HG03159 (cell line): Measurements from ENCODE around the gene PAPPA2.

Source experiments
- ATAC-seq: cut with Tn5 transposase; IDR thresholded peaks from one replicate; pipeline ENCODE4 v1.9.1; 2021; ENCODE audit warnings: mild to moderate bottlenecking, moderate library complexity; ENCODE audit not compliant: unreplicated experiment

The PAPPA2 gene

DNA sequence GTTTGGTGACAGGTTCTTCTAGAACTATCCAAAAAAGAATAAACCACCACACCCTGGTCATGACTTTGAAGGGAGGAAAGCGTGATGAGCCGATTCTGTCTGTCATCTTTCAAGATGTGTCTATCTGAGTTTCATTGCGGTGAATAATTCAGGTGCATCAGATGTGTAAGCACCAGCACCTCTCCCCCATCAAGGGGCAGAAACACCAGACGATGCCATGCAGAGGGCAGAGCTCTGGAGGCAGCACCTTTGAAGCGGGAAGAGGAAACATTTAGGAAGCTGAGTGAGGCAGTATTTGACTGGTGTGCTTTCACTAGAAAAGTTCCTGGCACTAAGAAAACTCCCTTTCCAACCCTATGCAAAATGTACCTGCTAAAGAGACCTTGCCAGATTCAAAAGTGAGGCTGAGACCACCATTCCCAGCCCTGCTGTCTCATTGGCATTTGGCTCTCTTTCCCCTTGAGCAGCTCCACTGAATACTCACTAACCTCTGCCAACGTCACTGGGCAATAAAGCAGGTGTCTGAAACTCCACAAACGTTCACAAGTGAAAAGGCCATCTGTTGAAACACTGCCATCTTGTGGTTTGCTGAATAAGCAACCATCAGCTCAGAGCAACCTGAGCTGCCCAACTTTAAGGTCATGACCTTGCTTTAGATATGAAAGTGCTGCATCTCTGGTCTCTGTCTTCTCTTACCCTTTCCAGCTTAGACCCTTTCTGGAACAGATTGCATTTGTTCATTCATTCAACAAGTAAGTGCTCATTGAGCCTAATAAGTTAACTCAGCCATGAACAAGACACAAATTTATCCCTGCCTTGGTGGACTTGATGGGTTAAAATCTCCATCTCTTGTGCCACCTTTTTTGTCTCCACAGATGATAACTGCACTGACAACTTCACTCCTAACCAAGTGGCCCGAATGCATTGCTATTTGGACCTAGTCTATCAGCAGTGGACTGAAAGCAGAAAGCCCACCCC, 228.6 kb downstream of the PAPPA2 start:
- ATAC-seq: peak; percentile 95

DNA sequence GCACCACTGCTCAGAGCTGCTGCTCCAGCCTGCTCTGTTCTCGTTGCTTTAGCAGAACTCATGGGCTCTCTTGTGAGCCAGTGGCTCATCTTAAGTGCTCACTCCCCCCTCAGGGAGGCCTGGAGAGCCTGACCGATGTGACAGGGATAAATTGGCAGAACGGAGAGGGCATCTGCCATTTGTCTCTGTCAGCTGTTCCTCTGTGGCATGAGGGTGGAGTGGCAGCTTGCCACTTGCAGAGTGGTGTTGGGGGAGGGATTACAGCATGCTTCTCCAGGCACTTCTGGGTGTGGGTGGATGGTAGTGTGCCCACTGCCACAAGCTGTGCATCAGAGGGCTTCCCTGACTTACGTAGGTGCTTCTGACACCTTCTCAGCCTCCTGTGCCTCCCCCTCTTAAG, 229.5 kb downstream of the PAPPA2 start:
- ATAC-seq: no peak

DNA sequence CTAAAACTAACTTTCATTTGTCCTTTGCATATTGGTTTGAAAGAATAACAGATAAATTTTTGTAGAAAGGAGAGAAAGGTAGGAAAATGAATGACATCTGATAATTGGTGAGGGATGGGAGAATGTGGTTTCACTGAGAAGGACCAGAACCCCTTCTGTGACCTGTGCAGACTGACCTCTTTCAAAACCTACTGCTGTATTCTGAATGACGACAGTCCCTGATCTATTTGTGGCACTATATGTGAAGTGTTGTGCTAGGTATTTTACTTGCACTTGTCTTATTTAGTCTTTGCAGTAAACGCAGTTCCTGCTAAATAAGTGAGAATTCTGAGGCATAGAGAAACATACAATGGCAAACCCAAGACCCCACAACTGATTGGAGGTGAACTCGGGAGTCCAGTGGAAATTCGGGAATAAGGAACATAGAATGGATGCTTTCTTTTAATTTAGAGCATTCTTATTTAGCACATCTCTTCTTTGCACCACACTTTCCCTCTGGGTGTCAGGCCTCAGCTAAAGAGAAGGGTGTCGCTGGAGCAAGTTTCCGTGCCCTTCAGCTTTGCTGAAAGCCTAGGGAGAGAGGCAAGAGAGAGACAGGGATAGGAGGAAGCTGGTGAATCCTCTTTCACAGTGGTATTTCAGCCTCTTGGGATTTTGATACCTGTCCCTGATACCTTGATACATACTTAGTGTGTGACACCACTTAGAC, 230.2 kb downstream of the PAPPA2 start:
- ATAC-seq: no peak

DNA sequence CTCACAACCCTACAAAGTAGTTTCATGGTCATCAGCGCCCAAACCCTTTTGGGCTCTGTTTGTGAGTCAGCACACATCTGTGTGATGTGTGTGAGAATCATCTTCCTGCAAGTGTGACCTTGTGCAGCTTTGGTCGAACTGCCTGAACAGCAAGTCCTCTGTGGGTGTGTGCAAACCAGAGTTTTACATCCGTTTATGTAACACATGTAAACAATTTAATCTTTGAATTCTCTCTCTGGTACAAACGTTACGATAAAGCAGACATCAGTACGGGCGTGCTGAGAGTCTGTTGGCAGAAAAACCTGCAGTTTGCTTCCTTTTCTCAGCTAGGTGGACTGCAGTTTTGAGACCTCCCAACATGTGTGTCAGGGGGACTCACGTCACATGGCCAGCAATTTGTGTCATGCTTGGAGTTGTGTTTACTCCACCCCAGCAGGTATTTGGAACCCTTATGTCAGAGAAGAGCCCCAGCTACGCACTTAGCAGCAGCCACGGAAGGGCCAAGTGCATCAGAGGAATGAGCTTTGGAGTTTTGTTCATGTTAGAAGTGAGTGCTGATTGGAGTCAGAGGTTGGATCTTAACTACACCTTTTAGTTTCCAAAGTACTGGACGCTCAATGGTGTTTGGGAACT, 230.8 kb downstream of the PAPPA2 start:
- ATAC-seq: no peak

DNA sequence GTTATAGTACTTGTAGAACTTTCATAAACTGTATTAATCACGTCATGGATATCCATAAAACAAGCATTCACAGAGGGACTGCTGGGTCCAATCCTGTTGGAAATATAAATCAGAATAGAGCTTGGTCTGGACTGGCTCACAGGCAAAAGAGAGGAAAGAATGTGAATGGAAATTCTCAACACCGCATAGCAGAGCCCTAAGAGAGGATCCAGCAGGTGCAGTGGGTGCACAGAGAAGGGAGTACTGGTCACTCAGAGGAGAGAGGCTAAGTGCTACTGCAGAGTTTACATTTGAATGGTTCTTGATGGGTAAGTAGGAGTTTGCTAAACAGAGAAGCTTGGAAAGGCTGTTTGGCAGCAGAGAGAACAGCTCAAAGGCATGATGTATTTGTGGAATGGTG, 231.7 kb downstream of the PAPPA2 start:
- ATAC-seq: no peak

DNA sequence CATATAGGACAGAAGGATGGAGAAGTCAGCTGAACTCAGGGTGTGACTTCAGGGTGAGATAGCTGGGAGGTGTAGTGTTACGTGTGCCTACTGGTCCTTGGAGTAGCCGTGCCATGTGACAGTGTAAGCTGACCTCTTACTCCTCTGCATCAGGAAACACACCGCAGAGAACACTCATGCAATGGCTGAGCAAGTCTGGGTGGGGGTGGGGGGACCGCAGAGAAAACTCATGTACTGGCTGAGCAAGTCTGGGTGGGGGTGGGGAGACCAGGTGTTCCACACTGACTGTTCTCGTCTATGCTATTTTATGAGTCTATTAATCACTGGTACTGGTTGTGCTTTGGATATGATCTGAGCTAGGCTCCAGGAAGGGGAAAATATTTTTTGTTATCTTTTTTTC, 233.1 kb downstream of the PAPPA2 start:
- ATAC-seq: no peak

DNA sequence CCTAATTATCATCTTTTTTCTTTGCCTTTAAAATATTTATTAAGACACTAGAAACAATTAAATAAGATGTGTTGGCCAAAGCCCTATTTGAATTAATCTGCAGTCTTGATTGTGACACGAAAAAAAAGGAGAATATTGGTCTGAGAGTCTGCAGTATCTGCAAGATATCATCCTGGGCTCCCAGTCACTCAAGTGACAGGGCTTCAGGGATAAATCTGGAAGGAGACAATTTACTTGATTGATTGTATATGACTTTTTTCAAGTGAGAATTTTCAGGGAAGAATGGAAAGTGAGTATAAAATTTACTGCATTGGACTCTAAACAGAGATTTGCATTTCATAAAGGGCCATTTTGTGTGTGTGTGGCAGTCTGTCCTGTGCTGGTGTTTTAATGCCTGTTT, 233.7 kb downstream of the PAPPA2 start:
- ATAC-seq: no peak

DNA sequence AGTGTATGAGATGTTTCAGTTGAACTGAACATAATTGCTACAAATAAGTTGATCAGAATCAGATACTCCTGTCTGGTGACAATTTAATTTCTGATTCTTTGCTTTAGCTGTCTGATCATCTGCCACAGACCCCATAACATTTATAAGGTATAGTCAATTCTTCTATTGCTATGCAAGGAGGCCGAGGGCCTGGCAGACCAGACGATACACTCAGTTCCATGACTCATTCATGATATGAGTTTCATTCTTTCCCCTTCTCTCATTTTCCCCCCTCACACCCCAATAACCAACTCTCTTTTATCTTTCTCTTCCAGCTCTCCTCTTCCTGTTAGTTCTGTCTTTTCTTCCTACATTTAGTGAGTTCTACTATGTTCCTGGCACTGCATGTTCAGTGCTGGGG, 236.8 kb downstream of the PAPPA2 start:
- no peak for ATAC-seq

DNA sequence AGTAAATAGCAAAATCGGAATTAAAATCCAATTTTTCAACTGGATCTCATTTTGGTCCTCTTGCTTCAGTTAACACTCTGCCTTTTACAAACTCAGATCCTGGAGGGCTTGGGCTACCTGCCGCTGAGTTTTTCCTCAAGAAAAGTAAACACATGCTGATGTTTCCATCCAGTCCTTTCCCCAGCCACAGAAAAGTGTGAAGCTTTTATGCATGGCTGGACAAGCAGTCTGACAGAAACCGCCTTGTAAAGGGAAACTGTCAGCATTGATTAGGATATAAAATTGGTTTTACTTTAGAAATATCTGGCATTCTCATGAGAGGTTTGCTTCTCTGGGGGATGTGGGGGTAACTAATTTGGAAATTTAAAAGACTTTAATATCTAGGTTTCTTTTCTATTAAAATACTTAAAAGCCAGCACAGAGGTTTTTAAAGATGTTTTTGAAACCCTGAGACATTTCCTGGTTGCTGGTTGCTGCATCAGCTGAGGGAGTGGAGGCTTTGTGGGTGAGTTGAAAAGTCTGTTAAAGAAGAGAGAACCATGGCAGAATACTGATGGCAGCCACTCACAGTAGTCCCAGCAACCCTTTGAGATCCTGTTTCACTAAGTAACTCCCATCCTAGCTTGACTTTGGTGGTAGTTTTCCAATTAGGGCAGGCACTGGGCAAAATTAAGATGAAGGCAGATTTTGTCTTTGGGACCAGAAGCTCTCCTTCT, 238.3 kb downstream of the PAPPA2 start:
- no peak for ATAC-seq

DNA sequence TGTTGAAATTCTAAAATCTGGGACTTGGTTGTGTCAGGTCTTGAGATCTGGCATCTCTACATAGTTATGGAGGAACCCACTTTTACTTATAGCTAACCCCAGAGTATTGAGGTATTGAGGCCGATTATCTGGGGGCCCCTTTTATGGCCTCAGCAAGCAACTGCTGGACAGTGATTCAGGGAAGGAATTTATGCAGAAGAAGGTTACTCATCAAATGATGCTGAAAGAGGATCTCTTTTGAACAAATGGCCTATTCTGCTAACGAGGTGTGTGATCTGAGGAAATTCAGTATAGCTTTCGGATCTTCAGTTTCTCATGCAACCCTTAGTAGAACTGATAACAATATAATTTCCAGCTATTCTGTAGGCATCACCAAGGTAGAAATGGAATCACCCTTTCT, 239.9 kb downstream of the PAPPA2 start:
- ATAC-seq: no peak

DNA sequence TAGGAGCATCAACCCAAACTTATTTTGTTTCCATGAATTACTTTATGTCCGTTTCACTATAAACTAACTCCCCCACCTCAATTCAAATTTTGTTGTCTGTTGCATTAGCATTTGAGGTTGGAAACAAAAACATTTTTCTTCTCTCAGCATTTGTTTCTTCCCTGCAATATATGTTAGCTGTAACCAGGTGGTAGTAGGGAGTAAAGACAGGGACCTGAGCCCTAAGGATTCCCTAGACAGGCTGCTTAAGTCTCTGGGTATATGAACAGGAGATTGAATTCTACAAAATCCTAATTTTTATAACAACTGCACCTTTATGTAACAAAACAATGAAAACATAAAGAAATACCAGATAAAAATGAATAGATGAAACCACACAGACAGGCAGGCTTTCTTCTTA, 242.6 kb downstream of the PAPPA2 start:
- no peak for ATAC-seq

DNA sequence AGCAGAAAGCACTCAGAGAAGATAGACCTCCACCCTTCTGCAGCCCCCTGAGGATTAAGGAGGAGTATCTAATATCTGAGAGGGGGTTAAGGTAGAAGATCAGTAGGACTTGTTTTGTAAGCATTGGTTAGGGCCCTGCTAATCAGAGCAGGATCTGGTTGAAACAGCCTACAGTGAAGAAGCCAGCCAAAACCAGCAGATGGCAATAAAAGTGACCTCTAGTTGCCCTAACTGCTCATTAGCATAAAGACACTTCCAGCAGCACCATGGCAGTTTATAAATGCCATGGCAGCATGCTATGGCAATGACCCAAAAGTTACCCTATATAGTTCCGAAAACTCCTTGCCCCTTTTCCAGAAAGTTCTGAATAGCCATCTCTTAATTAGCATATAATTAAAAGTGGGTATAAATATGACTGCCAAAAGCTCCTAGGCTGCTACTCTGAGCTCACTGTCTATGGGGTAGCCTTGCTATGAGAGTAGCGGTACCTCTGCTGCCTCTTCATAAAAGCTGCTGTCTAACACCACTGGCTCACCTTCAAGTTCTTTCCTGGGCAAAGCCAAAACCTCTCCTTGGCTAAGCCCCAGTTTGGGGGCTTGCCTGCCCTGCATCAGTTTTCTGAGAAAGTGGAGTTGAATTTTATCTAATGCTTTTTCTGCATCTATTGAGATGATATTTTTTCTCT, 254.2 kb downstream of the PAPPA2 start:
- no peak for ATAC-seq

DNA sequence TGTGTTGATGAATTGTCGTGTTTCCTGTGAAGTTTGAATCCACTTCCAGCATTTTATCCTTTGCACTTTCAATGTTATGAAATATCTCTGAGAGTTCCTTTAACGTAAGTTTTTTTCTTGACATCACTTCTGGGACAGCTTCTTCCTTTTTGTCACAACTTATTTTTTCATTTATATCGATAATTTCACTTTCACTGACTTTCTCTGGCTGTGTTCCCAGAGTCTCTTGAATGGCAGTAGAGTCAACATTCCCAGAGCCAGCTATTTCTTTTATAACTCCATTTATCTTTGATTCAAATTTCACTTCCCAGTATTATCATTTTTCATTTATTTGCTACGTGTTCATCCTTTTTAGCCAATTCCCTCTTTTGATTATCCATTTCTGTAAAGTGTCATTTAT, 256.5 kb downstream of the PAPPA2 start:
- ATAC-seq: no peak

DNA sequence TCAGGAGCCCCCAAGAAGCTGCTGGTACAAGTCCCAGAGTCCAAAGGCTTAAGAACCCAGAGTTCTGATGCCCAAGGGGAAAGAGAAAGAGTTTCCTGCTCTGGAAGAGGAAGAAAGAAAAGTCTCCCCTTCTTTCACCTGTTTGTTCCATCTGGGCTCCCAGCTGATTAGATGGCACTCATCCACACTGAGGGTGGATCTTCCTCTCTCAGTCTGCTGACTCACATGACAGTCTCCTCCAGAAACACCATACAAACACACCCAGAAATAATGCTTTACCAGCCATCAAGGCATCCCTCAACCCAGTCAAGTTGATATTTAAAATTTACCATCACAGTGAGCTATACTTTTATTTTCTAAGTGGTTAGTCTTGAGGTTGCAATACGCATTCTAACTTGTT, 257.9 kb downstream of the PAPPA2 start:
- ATAC-seq: no peak

DNA sequence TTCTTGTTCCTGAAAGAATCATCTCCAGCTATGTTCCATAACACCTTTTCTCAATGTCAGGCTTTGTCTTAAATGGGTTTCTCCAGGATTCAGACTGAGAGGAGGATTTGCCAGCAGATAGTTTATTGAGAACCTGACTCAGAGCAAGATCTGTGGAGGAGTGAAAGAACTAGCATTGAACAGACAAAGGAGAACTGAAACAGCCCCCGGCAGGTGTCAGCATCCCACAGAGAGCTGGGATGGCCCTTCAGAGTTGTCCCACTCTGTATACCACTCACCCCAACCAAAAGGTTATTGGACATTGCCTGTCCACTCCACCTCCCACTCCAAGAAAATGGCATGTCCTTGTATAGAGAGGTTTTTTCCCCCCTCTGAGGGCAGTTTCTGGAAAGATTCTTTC, 270.7 kb downstream of the PAPPA2 start:
- ATAC-seq: peak; percentile 62

DNA sequence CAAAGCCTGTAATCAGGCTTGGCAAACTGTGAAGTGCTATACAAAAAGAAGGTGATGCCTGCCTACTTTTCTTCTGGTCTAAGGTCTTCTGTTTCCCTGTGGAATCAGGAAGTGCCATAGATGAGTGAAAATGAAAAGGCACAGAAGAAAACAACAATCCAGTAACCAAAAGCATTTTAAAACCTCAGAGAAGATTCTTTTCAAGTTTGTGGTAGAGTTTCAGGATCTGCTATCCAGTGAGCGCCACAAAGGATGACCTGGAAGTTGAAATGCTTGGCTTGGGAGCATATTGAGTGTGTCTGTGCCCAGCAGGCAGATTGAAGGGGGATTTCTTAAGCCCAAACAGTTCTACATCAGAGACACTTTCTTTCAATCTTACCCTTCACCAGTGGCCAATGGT, 272.2 kb downstream of the PAPPA2 start:
- ATAC-seq: no peak

DNA sequence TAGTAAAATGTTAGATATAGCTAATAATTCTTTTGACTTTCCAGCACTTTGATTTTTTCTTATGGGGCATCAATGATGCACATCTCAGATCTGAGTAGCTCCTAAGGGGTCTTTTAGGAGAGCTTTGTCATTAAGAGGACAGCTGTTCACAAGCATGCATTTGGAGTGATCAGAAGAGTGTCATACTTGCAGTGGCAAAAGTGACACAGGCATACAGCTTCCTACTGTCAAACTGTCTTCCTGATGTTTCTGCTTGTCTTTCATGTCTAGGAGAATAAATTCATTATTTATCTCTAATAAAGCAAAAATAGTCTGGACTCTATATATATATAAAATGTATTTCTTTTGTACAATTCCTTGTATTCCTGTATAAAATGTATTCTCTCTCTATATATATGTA, 273.0 kb downstream of the PAPPA2 start:
- no peak for ATAC-seq

DNA sequence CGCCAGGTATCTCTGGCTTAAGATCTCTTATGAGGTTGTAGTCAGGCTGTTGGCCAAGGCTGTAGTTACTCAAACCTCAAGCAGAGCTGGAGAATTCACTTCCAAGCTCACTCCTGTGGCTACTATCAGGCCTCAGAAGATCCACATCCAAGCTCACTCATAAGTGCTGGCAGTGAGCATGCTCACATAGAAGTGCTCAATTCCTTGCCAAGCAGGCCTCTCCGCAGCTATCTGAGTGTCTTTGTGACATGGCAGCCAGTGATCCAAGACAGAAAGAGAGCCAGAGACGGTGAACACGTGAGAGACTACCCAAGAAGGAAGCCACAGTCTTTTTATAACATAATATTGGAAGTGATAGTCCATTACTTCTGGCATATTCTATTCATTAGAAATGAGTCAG, 278.2 kb downstream of the PAPPA2 start:
- ATAC-seq: no peak

DNA sequence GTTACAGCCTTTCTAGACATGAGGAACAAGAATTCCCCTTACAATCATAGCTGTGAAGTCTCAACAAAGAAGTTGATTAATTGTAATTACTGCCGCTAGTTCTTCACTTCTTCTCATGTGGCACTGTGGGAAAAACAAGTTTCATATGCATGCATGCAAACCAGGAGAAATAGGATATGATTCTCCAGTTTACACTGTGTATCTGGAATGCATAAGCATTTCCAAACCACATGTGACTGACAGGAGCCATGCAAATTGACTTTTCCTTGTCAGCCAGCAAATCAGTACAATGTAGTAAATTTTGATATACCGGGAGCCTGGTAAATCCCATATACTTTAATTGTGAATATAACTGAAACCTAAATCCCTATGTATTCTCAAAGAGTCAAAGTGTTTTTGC, 279.3 kb downstream of the PAPPA2 start:
- no peak for ATAC-seq

DNA sequence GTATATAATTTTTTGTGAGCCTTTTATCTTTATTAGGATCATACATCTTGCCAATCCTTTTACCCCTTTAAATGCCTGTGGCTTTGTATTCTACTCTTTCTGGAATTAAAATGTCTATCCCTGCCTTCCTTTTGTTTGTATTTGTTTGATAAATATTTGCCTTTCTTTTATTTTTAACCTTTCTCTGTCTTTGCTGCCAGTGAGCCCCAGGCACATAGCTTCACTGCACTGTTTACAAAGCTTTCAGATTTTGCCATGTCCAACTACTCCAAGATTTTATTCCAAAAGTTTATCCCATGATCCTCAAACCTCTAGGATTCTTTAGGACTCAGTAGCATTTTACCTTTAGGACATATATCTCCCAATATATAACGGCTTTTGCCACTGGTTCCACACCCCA, 281.2 kb downstream of the PAPPA2 start:
- ATAC-seq: no peak

DNA sequence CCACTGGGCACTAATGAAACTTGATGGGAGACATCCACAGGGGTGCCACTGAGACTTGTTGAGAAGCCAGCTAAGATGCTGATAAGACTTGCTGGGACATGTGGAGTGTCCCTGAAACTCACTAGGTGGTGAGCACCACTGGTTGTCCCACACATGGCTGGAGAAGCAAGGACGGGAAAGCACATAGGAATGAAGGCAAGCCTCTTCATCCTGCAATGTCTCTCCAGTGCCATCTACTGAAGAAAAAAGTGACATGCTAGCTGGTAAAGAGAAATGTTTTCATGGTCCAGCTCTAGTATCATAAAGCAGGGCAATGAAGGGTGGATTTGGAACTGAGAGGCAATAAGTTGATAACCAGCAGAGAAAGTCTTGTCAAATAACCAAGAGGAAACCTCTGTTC, 283.0 kb downstream of the PAPPA2 start:
- no peak for ATAC-seq
